Stomach (tissue), 4 donors: ENCODE data around the gene ARHGEF18.

Source experiments
- POLR2A ChIP-seq, 4 donors: fragments of 450-650 bp; IDR thresholded peaks; one replicate each; pipeline ENCODE4 v1.6.1; 2016; ENCODE audit warnings: antibody characterized with exemption in 4 of 4, control low read depth in 2 of 4, mild to moderate bottlenecking in 1 of 4, moderate library complexity in 1 of 4
- POLR2AphosphoS5 ChIP-seq, 3 donors: sonication (generic); formaldehyde crosslinking; IDR thresholded peaks; one replicate each; pipeline ENCODE4 v1.6.1; 2016; ENCODE audit warnings: antibody characterized with exemption in 3 of 3
- TF ChIP-seq, protein P1 (sequence below), 7 experiments: fragments of 450-650 bp in 4 of 7; fragments of 200-600 bp in 3 of 7; sonication (generic) in 3 of 7; IDR thresholded peaks; one replicate each; pipeline ENCODE4 v1.5.1; 2016 to 2019; ENCODE audit warnings: antibody characterized with exemption in 7 of 7, control low read depth in 2 of 7, mild to moderate bottlenecking in 1 of 7

- TF ChIP-seq, protein P1, sequence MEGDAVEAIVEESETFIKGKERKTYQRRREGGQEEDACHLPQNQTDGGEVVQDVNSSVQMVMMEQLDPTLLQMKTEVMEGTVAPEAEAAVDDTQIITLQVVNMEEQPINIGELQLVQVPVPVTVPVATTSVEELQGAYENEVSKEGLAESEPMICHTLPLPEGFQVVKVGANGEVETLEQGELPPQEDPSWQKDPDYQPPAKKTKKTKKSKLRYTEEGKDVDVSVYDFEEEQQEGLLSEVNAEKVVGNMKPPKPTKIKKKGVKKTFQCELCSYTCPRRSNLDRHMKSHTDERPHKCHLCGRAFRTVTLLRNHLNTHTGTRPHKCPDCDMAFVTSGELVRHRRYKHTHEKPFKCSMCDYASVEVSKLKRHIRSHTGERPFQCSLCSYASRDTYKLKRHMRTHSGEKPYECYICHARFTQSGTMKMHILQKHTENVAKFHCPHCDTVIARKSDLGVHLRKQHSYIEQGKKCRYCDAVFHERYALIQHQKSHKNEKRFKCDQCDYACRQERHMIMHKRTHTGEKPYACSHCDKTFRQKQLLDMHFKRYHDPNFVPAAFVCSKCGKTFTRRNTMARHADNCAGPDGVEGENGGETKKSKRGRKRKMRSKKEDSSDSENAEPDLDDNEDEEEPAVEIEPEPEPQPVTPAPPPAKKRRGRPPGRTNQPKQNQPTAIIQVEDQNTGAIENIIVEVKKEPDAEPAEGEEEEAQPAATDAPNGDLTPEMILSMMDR (IDR thresholded peaks at IDR 0.05) = no peak
- TF ChIP-seq POLR2AphosphoS5 (IDR thresholded peaks at IDR 0.05) = no peak
- no peak for TF ChIP-seq POLR2A (IDR thresholded peaks at IDR 0.05)
These were observed 7.1 kb downstream of the ARHGEF18 start for GRCh38 chr19:7355871-7356270.
